A549 (cell line): ENCODE measurements around the gene SART3. TPM values are rescaled to one million over a fixed set of nuclear protein-coding genes. Genes with fewer than 3 reads are reported as not detected.

Experiments used
- ATAC-seq, 2 experiments: fragments of 200-7000 bp in 1 of 2; fragments of >200 bp in 1 of 2; cut with Nextera tagmentation in 1 of 2; cut with Tn5 transposase in 1 of 2; 3 replicates each; pipeline versions ENCODE4 v1.8.0 to v1.9.1; 2018 to 2020; ENCODE audit warnings: mild to moderate bottlenecking in 1 of 2, moderate library complexity in 1 of 2
- CTCF ChIA-PET: fragments of 300-600 bp; sonication (Branson Sonifier 250); formaldehyde crosslinking; extraction: SDS; loops from one replicate; lab custom pipeline; 2021; ENCODE audit warnings: antibody characterized with exemption, inconsistent platforms; lab: Yijun Ruan, JAX
- POLR2A ChIA-PET: fragments of 350-600 bp; formaldehyde crosslinking; extraction: SDS; loops from one replicate; lab custom pipeline; 2021; ENCODE audit warnings: antibody characterized with exemption, inconsistent platforms; lab: Yijun Ruan, JAX
- DNase-seq, 2 experiments: peaks; one replicate each; pipeline versions ENCODE4 v3.0.0 to v3.0.0-alpha.2; 2011 to 2016; ENCODE audit warnings: low read depth in 1 of 2, low spot score in 1 of 2
- FAIRE-seq: peaks from 2 replicates; lab custom pipeline; 2011; peaks lifted over from hg19 to GRCh38; lab: Jason Lieb, UNC
- H3K27ac ChIP-seq, 2 experiments: fragments of >200 bp; sonication (Bioruptor Twin); formaldehyde crosslinking; 3 replicates each; pipeline ENCODE4 v1.5.1; 2016 to 2017
- H3K4me1 ChIP-seq: fragments of >200 bp; sonication (Bioruptor Twin); formaldehyde crosslinking; 3 replicates; pipeline ENCODE4 v1.6.1; 2016
- H3K4me2 ChIP-seq: fragments of >200 bp; sonication (Bioruptor Twin); formaldehyde crosslinking; 3 replicates; pipeline ENCODE4 v1.6.1; 2016
- H3K4me3 ChIP-seq: fragments of >200 bp; sonication (Bioruptor Twin); formaldehyde crosslinking; 3 replicates; pipeline ENCODE4 v1.5.1; 2016
- H3K9me3 ChIP-seq: fragments of >200 bp; sonication (Bioruptor Twin); formaldehyde crosslinking; 3 replicates; pipeline ENCODE4 v1.6.1; 2016
- BHLHE40 ChIP-seq: IDR thresholded peaks from 2 replicates; pipeline ENCODE4 v1.6.1; 2012; ENCODE audit warnings: low read depth, low read length, inconsistent platforms
- CBX2 ChIP-seq: fragments of 200-600 bp; sonication (generic); IDR thresholded peaks from 2 replicates; pipeline ENCODE4 v1.6.1; 2016; ENCODE audit warnings: low read depth, mild to moderate bottlenecking, borderline replicate concordance
- CBX8 ChIP-seq: fragments of 200-600 bp; sonication (generic); IDR thresholded peaks from 2 replicates; pipeline ENCODE4 v1.6.1; 2016
- CHD4 ChIP-seq: fragments of 200-600 bp; sonication (generic); IDR thresholded peaks from 2 replicates; pipeline ENCODE4 v1.6.1; 2016; ENCODE audit warnings: antibody characterized with exemption, mild to moderate bottlenecking, borderline replicate concordance
- EP300 ChIP-seq, 2 experiments: fragments of >200 bp; sonication (Bioruptor Twin); formaldehyde crosslinking; IDR thresholded peaks; 2 replicates in 1 of 2; 3 replicates in 1 of 2; pipeline ENCODE4 v1.6.1; 2016 to 2017
- FOSL2 ChIP-seq, 2 experiments: fragments of 450-650 bp in 1 of 2; fragments of >200 bp in 1 of 2; sonication (Bioruptor Twin) in 1 of 2; formaldehyde crosslinking; IDR thresholded peaks; 2 replicates each; pipeline versions ENCODE4 v1.5.0 to v1.6.1; 2016 to 2020; ENCODE audit warnings: mild to moderate bottlenecking in 1 of 2, moderate library complexity in 1 of 2
- FOXS1 ChIP-seq: fragments of 250-450 bp; sonication (Bioruptor Pico); IDR thresholded peaks from 2 replicates; pipeline ENCODE4 v1.5.0; 2020; ENCODE audit warnings: mild to moderate bottlenecking, moderate library complexity
- GATA3 ChIP-seq: IDR thresholded peaks from 2 replicates; pipeline ENCODE4 v1.6.1; 2012; ENCODE audit warnings: borderline replicate concordance
- HOXB13 ChIP-seq: fragments of 250-450 bp; sonication (Bioruptor Pico); IDR thresholded peaks from 2 replicates; pipeline ENCODE4 v1.5.0; 2020; ENCODE audit warnings: low read depth, mild to moderate bottlenecking, moderate library complexity
- NPAS2 ChIP-seq: fragments of 250-450 bp; sonication (Bioruptor Pico); IDR thresholded peaks from 2 replicates; pipeline ENCODE4 v1.8.0; 2022; ENCODE audit warnings: mild to moderate bottlenecking, moderate library complexity, borderline replicate concordance
- PHF8 ChIP-seq: fragments of 200-600 bp; sonication (generic); IDR thresholded peaks from 2 replicates; pipeline ENCODE4 v1.6.1; 2016; ENCODE audit warnings: low read depth, mild to moderate bottlenecking, antibody characterized with exemption, moderate library complexity, borderline replicate concordance
- POLR2A ChIP-seq: IDR thresholded peaks from 2 replicates; pipeline ENCODE4 v1.6.1; 2012; ENCODE audit warnings: mild to moderate bottlenecking, low read length
- POLR2AphosphoS2 ChIP-seq: conservative IDR thresholded peaks from 2 replicates; pipeline ENCODE4 v1.6.1; 2012; ENCODE audit warnings: low read length, improper control_type of control experiment, inconsistent platforms
- RFX5 ChIP-seq: fragments of 450-650 bp; IDR thresholded peaks from 2 replicates; pipeline ENCODE4 v1.7.1; 2014; ENCODE audit warnings: antibody characterized with exemption, mild to moderate bottlenecking, moderate library complexity
- TFCP2L1 ChIP-seq: fragments of 250-450 bp; sonication (Bioruptor Pico); IDR thresholded peaks from 2 replicates; pipeline ENCODE4 v1.5.0; 2021; ENCODE audit warnings: mild to moderate bottlenecking
- ZC3H11A ChIP-seq: fragments of 450-650 bp; IDR thresholded peaks from 2 replicates; pipeline ENCODE4 v1.6.1; 2014; ENCODE audit warnings: antibody characterized with exemption, mild to moderate bottlenecking
- ZFP36 ChIP-seq: fragments of 450-650 bp; IDR thresholded peaks from 2 replicates; pipeline ENCODE4 v1.6.1; 2014; ENCODE audit warnings: borderline replicate concordance; ENCODE audit not compliant: partially characterized antibody
- WGBS: methylation state at CpG from one replicate; pipeline ENCODE4 v1.1.6; 2017; ENCODE audit errors: missing lambda C conversion rate; 5-methylcytosine and 5-hydroxymethylcytosine counted together
- polyA plus RNA-seq, 4 experiments: library from polyadenylated mRNA; depleted of rRNA in 3 of 4; stranded (reverse); fragments of >200 nt; fragmentation: RNase III in 1 of 4; extraction: RNeasy Plus Mini Kit Qiagen cat#74134 plus additional on column Dnase treatment in 1 of 4; gene quantifications; 2 replicates in 3 of 4; 3 replicates in 1 of 4; pipeline ENCODE4 v1.2.3, GENCODE V29; 2011 to 2017
- TF ChIP-seq, protein P1 (sequence below): IDR thresholded peaks from 2 replicates; pipeline ENCODE4 v1.6.1; 2012; ENCODE audit warnings: low read depth, borderline replicate concordance
- TF ChIP-seq, protein P2 (sequence below): fragments of 150-350 bp; IDR thresholded peaks from 2 replicates; pipeline ENCODE4 v1.6.1; 2014; ENCODE audit warnings: low read depth, mild to moderate bottlenecking, low read length
- TF ChIP-seq, protein P3 (sequence below): fragments of >200 bp; sonication (Bioruptor Twin); formaldehyde crosslinking; IDR thresholded peaks from 3 replicates; pipeline ENCODE4 v1.6.1; 2016
- TF ChIP-seq, protein P4 (sequence below): fragments of >200 bp; sonication (Bioruptor Twin); formaldehyde crosslinking; IDR thresholded peaks from 3 replicates; pipeline ENCODE4 v1.5.1; 2016
- TF ChIP-seq, protein P5 (sequence below): fragments of 450-650 bp; IDR thresholded peaks from 2 replicates; pipeline ENCODE4 v1.6.1; 2014; ENCODE audit warnings: antibody characterized with exemption
- TF ChIP-seq, protein P6 (sequence below): IDR thresholded peaks from 2 replicates; pipeline ENCODE4 v1.6.1; 2012
- TF ChIP-seq, protein P7 (sequence below): IDR thresholded peaks from 2 replicates; pipeline ENCODE4 v1.6.1; 2012

SART3 gene
- polyA plus RNA-seq, 2 of the 4 experiments (the other 2 are of a cell fraction) = 52.7 to 77.2 TPM

DNA sequence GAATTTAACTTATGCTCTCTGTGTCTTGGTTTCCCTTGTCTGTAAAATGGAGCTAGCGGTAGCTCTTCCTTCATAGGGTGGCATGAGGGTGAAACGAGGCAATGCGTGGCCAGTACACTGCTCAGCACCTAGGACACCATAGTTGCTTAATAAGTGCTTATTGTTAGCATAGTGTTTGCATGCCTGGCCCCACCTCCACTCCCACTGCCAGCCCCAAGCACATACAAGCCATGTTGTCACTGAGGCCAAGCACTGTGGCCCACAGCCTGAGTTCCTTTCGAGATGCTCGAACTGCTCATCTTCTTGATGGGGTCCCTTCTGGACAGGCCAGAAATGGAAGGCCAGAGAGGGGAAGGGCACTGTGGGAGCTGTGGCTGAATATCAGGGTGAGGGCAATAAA, 45.1 kb downstream of the SART3 start:
- peak overlapping the region; percentile 71 for H3K4me2 ChIP-seq
- TF ChIP-seq, protein P1, sequence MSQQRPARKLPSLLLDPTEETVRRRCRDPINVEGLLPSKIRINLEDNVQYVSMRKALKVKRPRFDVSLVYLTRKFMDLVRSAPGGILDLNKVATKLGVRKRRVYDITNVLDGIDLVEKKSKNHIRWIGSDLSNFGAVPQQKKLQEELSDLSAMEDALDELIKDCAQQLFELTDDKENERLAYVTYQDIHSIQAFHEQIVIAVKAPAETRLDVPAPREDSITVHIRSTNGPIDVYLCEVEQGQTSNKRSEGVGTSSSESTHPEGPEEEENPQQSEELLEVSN = no peak
- no peak for TF ChIP-seq EP300 (IDR thresholded peaks at IDR 0.05)
- TF ChIP-seq GATA3 = no peak
- no peak for TF ChIP-seq BHLHE40
- no peak for TF ChIP-seq FOSL2 (IDR thresholded peaks at IDR 0.05)
- no peak for TF ChIP-seq FOSL2 (CRISPR knock-in tag; IDR thresholded peaks at IDR 0.05)
- TF ChIP-seq POLR2A = no peak
- no peak for TF ChIP-seq CHD4
- TF ChIP-seq POLR2AphosphoS2 = no peak
- TF ChIP-seq ZFP36 = no peak
- no peak for TF ChIP-seq HOXB13
- no peak for TF ChIP-seq NPAS2
- no peak for TF ChIP-seq ZC3H11A
- TF ChIP-seq TFCP2L1 = no peak
- TF ChIP-seq CBX8 = no peak
- TF ChIP-seq CBX2 = no peak
- no peak for TF ChIP-seq FOXS1 (CRISPR knock-in tag)
- TF ChIP-seq, protein P2, sequence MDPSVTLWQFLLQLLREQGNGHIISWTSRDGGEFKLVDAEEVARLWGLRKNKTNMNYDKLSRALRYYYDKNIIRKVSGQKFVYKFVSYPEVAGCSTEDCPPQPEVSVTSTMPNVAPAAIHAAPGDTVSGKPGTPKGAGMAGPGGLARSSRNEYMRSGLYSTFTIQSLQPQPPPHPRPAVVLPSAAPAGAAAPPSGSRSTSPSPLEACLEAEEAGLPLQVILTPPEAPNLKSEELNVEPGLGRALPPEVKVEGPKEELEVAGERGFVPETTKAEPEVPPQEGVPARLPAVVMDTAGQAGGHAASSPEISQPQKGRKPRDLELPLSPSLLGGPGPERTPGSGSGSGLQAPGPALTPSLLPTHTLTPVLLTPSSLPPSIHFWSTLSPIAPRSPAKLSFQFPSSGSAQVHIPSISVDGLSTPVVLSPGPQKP = no peak
- TF ChIP-seq, protein P3, sequence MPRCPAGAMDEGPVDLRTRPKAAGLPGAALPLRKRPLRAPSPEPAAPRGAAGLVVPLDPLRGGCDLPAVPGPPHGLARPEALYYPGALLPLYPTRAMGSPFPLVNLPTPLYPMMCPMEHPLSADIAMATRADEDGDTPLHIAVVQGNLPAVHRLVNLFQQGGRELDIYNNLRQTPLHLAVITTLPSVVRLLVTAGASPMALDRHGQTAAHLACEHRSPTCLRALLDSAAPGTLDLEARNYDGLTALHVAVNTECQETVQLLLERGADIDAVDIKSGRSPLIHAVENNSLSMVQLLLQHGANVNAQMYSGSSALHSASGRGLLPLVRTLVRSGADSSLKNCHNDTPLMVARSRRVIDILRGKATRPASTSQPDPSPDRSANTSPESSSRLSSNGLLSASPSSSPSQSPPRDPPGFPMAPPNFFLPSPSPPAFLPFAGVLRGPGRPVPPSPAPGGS = no peak
- TF ChIP-seq, protein P4, sequence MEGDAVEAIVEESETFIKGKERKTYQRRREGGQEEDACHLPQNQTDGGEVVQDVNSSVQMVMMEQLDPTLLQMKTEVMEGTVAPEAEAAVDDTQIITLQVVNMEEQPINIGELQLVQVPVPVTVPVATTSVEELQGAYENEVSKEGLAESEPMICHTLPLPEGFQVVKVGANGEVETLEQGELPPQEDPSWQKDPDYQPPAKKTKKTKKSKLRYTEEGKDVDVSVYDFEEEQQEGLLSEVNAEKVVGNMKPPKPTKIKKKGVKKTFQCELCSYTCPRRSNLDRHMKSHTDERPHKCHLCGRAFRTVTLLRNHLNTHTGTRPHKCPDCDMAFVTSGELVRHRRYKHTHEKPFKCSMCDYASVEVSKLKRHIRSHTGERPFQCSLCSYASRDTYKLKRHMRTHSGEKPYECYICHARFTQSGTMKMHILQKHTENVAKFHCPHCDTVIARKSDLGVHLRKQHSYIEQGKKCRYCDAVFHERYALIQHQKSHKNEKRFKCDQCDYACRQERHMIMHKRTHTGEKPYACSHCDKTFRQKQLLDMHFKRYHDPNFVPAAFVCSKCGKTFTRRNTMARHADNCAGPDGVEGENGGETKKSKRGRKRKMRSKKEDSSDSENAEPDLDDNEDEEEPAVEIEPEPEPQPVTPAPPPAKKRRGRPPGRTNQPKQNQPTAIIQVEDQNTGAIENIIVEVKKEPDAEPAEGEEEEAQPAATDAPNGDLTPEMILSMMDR = no peak
- no peaks in the 10 kb centered on the region for H3K9me3 ChIP-seq
- peak overlapping the region; percentile 66 for H3K4me3 ChIP-seq
- H3K4me1 ChIP-seq = no peaks in the 10 kb centered on the region; the same call in 2 of the 3 replicates
- ChIA-PET CTCF (interaction anchor here (1.1 to 10.8 kb wide), 4 partner anchors 11 to 525 kb away, joined by 4 to 113 read pairs (median 12); no protein-coding TSS in a partner anchor), POLR2A (no interaction called here)
- peak in 1 of 2 experiments; percentile 26 for DNase-seq
- no peak for FAIRE-seq
- 84% methylated on average over 5 of the region's 5 CpGs for WGBS
- H3K27ac ChIP-seq = peak overlapping the region; percentile 66 to 85; a peak in 5 of 6 replicates
- peak; percentile 6 to 7; a peak in 3 of 6 replicates for ATAC-seq

DNA sequence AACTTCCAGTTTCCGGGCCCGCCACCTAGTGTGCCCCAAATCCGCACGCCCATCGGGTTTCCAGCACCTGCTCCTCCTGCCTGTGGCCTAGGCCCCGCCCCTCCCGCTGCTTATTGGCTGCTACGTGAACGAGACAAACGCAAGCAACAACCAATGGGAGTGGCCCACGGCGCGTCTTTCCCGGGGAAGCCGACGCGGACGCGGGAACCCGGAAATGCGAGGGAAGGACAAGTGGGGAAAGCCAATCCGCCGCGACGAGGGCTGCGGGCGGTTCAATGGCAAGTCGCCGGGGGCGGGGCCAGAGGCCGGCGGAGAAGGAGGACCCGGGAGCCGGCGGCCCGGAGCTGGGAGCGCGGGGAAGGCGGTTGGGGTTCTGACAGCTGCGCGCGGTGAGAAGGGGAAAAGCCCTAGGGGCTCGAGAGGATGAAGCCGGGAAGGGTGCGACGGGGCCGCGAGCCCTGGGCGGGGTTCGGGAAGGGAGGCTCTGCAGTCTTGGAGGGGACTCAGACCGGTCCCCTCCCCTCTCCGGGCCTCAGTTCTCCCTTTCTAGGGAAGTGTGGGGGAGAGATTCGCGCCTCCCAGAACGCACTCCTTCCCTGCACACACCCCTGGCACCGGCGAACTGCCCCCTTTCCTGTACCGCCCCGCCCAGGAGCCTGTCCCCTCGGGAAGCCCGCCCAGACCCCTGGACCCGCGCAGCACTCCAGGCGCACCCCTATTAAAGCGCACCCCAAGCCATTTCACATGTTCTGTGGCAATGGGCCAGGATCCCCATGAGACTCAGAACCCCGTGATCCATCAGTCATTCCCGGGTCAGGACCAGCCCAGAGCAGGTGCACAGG, 45.8 kb downstream of the SART3 start, which contains the start of gene FICD:
FICD (plus strand) TSS at position 305 of the 842 bp plus-strand sequence. CDS start 1,696 bp downstream, outside the sequence.
- Histone ChIP-seq H3K4me1 (no peaks in the 10 kb centered on the region; the same call in 2 of the 3 replicates), H3K4me2 (peak within 1 kb of the TSS; percentile 71), H3K9me3 (no peaks in the 10 kb centered on the region), H3K4me3 (peak within 1 kb of the TSS; percentile 66), H3K27ac (peak within 1 kb of the TSS; percentile 66 to 85)
- 2% methylated on average over 67 of the region's 67 CpGs for WGBS
- peak; percentile 95 to 99 for DNase-seq
- CTCF ChIA-PET = interaction anchor here (0.6 to 10.8 kb wide), 6 partner anchors 11 to 524 kb away, joined by 3 to 113 read pairs (median 4); no protein-coding TSS in a partner anchor
- no peak for FAIRE-seq
- ATAC-seq = peak; percentile 88 to 93
- TF ChIP-seq EP300 (IDR thresholded peaks at IDR 0.05) (no peak), TFCP2L1 (0 out of 2 replicates have a peak, but pooled peaks have one; percentile 55), PHF8 (peak; percentile 6; the same call in 1 of the 2 replicates), RFX5 (peak; percentile 62; the same call in 1 of the 2 replicates), POLR2A (peak; percentile 53)
- TF ChIP-seq, protein P5, sequence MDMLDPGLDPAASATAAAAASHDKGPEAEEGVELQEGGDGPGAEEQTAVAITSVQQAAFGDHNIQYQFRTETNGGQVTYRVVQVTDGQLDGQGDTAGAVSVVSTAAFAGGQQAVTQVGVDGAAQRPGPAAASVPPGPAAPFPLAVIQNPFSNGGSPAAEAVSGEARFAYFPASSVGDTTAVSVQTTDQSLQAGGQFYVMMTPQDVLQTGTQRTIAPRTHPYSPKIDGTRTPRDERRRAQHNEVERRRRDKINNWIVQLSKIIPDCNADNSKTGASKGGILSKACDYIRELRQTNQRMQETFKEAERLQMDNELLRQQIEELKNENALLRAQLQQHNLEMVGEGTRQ = no peak
- TF ChIP-seq, protein P6, sequence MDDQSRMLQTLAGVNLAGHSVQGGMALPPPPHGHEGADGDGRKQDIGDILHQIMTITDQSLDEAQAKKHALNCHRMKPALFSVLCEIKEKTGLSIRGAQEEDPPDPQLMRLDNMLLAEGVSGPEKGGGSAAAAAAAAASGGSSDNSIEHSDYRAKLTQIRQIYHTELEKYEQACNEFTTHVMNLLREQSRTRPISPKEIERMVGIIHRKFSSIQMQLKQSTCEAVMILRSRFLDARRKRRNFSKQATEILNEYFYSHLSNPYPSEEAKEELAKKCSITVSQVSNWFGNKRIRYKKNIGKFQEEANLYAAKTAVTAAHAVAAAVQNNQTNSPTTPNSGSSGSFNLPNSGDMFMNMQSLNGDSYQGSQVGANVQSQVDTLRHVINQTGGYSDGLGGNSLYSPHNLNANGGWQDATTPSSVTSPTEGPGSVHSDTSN = peak; percentile 89
- TF ChIP-seq, protein P1 = peak; percentile 60; the same call in 1 of the 2 replicates
- TF ChIP-seq, protein P3 = 0 out of 3 replicates have a peak, but pooled peaks have one; percentile 33
- TF ChIP-seq, protein P7, sequence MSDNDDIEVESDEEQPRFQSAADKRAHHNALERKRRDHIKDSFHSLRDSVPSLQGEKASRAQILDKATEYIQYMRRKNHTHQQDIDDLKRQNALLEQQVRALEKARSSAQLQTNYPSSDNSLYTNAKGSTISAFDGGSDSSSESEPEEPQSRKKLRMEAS = peak; percentile 62
- POLR2A ChIA-PET = no interaction called here
